GM23248 (cell line): ENCODE results near the gene NOL6. TPM values are rescaled to one million over a fixed set of nuclear protein-coding genes. Genes with fewer than 3 reads are reported as not detected.
A peak's percentile ranks its signal among the peaks of the same experiment; 100 is the strongest.

Experiments
- DNase-seq: peaks from one replicate; pipeline ENCODE4 v3.0.0-alpha.2; 2015
- H2AFZ ChIP-seq: fragments of 200-600 bp; sonication (generic); 2 replicates; pipeline ENCODE4 v1.6.1; 2016; ENCODE audit warnings: antibody characterized with exemption
- H3F3A ChIP-seq: fragments of 200-600 bp; sonication (generic); 2 replicates; pipeline ENCODE4 v1.6.1; 2016; ENCODE audit warnings: mild to moderate bottlenecking, antibody characterized with exemption, mixed run types; ENCODE audit not compliant: insufficient read depth
- H3K27ac ChIP-seq: fragments of 200-600 bp; sonication (generic); 2 replicates; pipeline ENCODE4 v1.5.1; 2016; ENCODE audit warnings: mild to moderate bottlenecking
- H3K27me3 ChIP-seq: fragments of 200-600 bp; sonication (generic); replicated peaks from 2 replicates; pipeline ENCODE4 v1.6.1; 2016; ENCODE audit warnings: mild to moderate bottlenecking; ENCODE audit not compliant: insufficient read depth
- H3K36me3 ChIP-seq: fragments of 200-600 bp; sonication (generic); 2 replicates; pipeline ENCODE4 v1.6.1; 2016; ENCODE audit warnings: low read depth, mild to moderate bottlenecking
- H3K4me1 ChIP-seq: fragments of 200-600 bp; sonication (generic); 2 replicates; pipeline ENCODE4 v1.6.1; 2016; ENCODE audit warnings: mild to moderate bottlenecking; ENCODE audit not compliant: insufficient read depth
- H3K4me2 ChIP-seq: fragments of 200-600 bp; sonication (generic); one replicate; pipeline ENCODE4 v1.6.1; 2016; ENCODE audit warnings: mild to moderate bottlenecking; ENCODE audit not compliant: unreplicated experiment
- H3K4me3 ChIP-seq: fragments of 200-600 bp; sonication (generic); 2 replicates; pipeline ENCODE4 v1.5.1; 2016; ENCODE audit warnings: mild to moderate bottlenecking
- H3K79me2 ChIP-seq: fragments of 200-600 bp; sonication (generic); 2 replicates; pipeline ENCODE4 v1.6.1; 2016; ENCODE audit warnings: mild to moderate bottlenecking; ENCODE audit not compliant: insufficient read depth
- H3K9ac ChIP-seq: fragments of 200-600 bp; sonication (generic); 2 replicates; pipeline ENCODE4 v1.6.1; 2016; ENCODE audit warnings: mild to moderate bottlenecking
- H3K9me2 ChIP-seq: fragments of 200-600 bp; sonication (generic); 2 replicates; pipeline ENCODE4 v1.6.1; 2016; ENCODE audit warnings: mixed run types, mild to moderate bottlenecking, moderate library complexity; ENCODE audit not compliant: insufficient read depth
- H3K9me3 ChIP-seq: fragments of 200-600 bp; sonication (generic); one replicate; pipeline ENCODE4 v1.6.1; 2017; ENCODE audit warnings: low read depth
- H4K20me1 ChIP-seq: fragments of 200-600 bp; sonication (generic); 2 replicates; pipeline ENCODE4 v1.6.0; 2016; ENCODE audit not compliant: insufficient read depth
- EZH2 ChIP-seq: fragments of 200-600 bp; sonication (generic); IDR thresholded peaks from 2 replicates; pipeline ENCODE4 v1.6.1; 2018; ENCODE audit warnings: antibody characterized with exemption, mild to moderate bottlenecking; ENCODE audit not compliant: insufficient read depth, poor library complexity, severe bottlenecking
- EZH2phosphoT487 ChIP-seq: fragments of 200-600 bp; sonication (generic); IDR thresholded peaks from 2 replicates; pipeline ENCODE4 v1.6.1; 2018; ENCODE audit warnings: antibody characterized with exemption, moderate library complexity, mild to moderate bottlenecking, low read depth; ENCODE audit not compliant: insufficient read depth
- WGBS, 2 experiments: methylation state at CpG; one replicate each; pipeline ENCODE4 v1.1.6; 2015 to 2017; ENCODE audit warnings: low lambda C conversion rate in 2 of 2, low coverage in 1 of 2; ENCODE audit errors: missing lambda C conversion rate in 2 of 2; 5-methylcytosine and 5-hydroxymethylcytosine counted together
- in situ Hi-C: fragments of 300-500 bp; cut with MboI; formaldehyde crosslinking; loops from 2 replicates; pipeline ENCODE4 v1.15.0; 2020
- polyA plus RNA-seq: library from polyadenylated mRNA; unstranded; fragments of >200 nt; fragmentation: Nextera tagmentation; extraction: Ambion mirVana; gene quantifications from 2 replicates; pipeline ENCODE4 v1.2.1, GENCODE V29; 2016
- total RNA-seq: library from RNA; depleted of rRNA; stranded (reverse); fragments of >200 nt; shearing (Covaris generic); gene quantifications from 2 replicates; pipeline ENCODE4 v1.2.3, GENCODE V29; 2014

NOL6 gene
- total and polyA plus RNA-seq, 2 experiments from 2014 or later, result 18.0 to 31.2 TPM

DNA sequence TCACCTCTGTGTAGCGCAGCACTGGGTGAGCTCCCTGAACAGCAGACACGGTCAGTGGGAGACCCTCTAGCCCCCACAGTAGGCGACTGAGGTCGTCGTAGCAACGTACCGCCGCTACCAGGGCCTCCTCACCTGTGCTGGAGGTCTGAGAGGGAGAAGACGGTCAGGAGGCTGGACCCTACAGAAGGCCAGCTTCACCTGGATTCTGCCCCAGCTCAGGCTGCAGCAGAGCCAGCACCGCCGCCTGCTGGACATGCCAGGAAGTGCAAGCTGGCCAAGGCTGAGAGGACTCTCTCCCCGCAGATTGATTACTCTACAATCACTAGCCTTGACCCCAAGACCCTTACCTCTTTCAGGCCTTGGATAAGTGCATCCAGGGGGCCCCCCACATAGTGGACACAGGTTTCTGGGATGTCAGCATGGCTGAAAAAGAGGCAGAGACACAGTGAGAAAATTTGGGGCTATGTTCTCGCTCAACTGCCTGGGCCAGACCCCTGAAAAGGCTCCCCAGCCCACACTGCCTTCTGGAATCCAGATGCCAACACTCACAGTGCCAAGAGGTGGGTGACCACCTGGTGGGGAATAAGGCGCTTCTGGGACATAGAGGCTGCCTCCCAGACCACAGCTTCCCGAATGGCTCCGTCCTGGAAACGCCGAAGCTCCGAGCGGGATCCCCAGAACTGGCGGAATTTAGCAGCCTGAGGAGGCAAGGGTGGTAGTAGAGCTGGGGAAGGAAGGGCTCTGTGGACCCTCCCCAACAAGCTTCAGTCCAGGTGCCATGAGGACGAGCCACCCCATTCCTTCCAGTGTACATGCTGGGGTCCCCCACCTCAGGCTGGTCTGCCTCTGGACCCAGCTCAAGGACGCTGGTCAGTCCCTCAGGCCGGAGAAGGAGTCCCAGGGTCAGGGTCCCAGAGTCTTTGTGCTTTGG is 6.9 kb downstream of the NOL6 start:
- Histone ChIP-seq H2AFZ (no peak overlapping the region), H4K20me1 (no peaks in the 10 kb centered on the region), H3K9me2 (no peaks in the 10 kb centered on the region), H3K27ac (no peak overlapping the region), H3K4me3 (no peak overlapping the region), H3K4me1 (peaks cover 6% of the 10 kb centered on the region; the same call in 1 of the 2 replicates), H3F3A (no peaks in the 10 kb centered on the region), H3K79me2 (peaks cover 15% of the 10 kb centered on the region), H3K27me3 (no peaks in the 10 kb centered on the region), H3K4me2 (no peak overlapping the region), H3K9me3 (no peaks in the 10 kb centered on the region), H3K9ac (no peak overlapping the region), H3K36me3 (peaks cover 52% of the 10 kb centered on the region)
- no peak for TF ChIP-seq EZH2
- WGBS, 2 experiments, result 77% methylated on average over 21 to 24 of the region's 24 CpGs
- in situ Hi-C loops, result loop anchor here (25.0 kb wide), 1 partner anchor 380 kb away; the partner anchor contains the start of gene SMU1
- DNase-seq, result peak; percentile 55

DNA sequence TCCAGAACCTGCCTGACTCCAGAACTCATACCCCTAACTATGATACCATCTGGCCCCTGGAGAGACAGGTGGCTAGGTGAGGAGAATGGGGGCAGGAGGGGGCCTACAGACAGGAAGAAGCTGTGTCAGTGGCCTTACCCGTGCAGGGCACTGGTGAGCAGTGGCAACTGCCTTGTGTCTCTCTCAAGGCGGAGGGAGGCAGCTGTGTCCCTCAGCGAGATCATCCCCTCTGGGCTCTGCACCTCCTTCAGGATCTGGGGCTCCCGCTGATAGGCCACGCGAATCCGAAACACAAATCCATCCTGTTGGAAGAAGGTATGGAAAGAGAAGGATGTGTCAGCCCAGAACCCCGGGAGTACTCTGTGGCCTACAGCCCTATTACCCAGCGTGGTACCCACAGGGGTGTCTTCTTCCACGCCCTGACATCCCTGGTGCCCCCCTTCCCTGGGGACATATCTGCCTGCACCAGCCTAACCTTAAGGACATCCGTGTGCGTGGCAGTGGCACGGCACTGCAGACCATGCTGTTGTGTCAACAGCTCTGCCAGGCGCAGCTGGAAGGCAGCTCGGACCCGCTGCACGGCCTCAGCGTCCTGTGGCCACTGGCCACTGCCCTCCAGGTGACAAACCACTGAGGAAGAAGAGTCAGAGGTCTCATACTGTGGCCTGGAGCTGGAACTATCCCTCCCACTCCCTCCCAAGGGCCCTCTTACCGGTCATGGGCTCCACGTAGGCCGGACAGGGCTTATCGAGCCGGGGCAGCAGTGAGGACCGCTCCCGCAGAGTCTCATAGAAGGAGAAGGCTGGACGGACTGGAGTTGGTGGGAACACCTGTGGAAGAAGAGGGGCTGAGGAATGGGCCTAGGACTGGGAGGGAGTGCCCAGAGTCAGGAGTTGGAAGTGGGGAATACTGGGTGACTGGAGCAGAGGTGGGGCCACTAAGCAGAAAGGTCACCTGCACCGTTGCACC is 7.8 kb downstream of the NOL6 start:
- no peak overlapping the region for H2AFZ ChIP-seq

DNA sequence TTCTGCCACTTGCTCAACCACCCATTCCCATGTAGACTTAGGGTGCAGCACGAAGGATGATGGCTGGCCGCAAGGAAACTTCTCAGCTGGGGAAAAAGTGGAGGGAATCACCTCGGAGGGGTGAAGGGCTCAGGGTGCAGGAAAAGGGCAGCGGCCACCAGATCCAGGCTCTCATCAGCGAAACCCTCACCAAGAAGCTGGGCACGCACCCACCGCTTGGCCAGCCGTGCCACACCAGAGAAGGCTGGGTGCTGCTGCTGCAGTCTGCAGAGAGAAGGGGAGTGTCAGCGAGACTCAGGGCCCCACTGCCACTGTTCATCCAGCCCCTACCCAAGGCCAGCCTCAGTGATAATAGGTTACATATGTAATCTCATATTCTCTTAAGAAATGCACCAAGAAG is 8.6 kb downstream of the NOL6 start:
- Histone ChIP-seq H3K36me3 (peaks cover 48% of the 10 kb centered on the region), H3K4me1 (no peaks in the 10 kb centered on the region), H3K79me2 (no peaks in the 10 kb centered on the region), H4K20me1 (no peaks in the 10 kb centered on the region), H3K9ac (no peak overlapping the region), H3K4me3 (no peak overlapping the region), H3F3A (peaks cover 4% of the 10 kb centered on the region; the same call in 1 of the 2 replicates), H2AFZ (no peak overlapping the region), H3K9me3 (no peaks in the 10 kb centered on the region), H3K9me2 (no peaks in the 10 kb centered on the region), H3K4me2 (no peak overlapping the region), H3K27ac (no peak overlapping the region), H3K27me3 (no peaks in the 10 kb centered on the region)
- no peak for TF ChIP-seq EZH2
- TF ChIP-seq EZH2phosphoT487, result no peak
- in situ Hi-C loops, result loop anchor here (25.0 kb wide), 1 partner anchor 378 kb away; the partner anchor contains the start of gene SMU1
- 87% methylated on average over 9 of the region's 9 CpGs for WGBS, 2 experiments
- no peak for DNase-seq

More for the DNA sequence above, 7.8 kb downstream of the NOL6 start:
- H3K4me1 ChIP-seq, result no peaks in the 10 kb centered on the region
- DNase-seq, result no peak
- H3K9ac ChIP-seq, result no peak overlapping the region
- no peak for TF ChIP-seq EZH2phosphoT487
- no peak for TF ChIP-seq EZH2
- no peak overlapping the region for H3K4me3 ChIP-seq
- H3F3A ChIP-seq, result peaks cover under 1% of the 10 kb centered on the region; the same call in 1 of the 2 replicates
- no peak overlapping the region for H3K27ac ChIP-seq
- H3K4me2 ChIP-seq, result no peak overlapping the region
- no peaks in the 10 kb centered on the region for H3K27me3 ChIP-seq
- peaks cover 50% of the 10 kb centered on the region for H3K36me3 ChIP-seq
- in situ Hi-C loops, result loop anchor here (25.0 kb wide), 1 partner anchor 379 kb away; the partner anchor contains the start of gene SMU1
- 92 to 95% methylated on average over 27 of the region's 27 CpGs for WGBS, 2 experiments
- H3K9me2 ChIP-seq, result no peaks in the 10 kb centered on the region
- H3K9me3 ChIP-seq, result no peaks in the 10 kb centered on the region
- H3K79me2 ChIP-seq, result peaks cover 5% of the 10 kb centered on the region
- no peaks in the 10 kb centered on the region for H4K20me1 ChIP-seq
